HEK293T (cell line): Measurements from ENCODE around the gene TSFM.

ENCODE experiments used
- CTCF ChIA-PET: fragments of 350-600 bp; formaldehyde crosslinking; extraction: SDS; loops from one replicate; lab custom pipeline; 2021; ENCODE audit warnings: antibody characterized with exemption, inconsistent platforms; lab: Yijun Ruan, JAX
- POLR2A ChIA-PET: fragments of 350-600 bp; formaldehyde crosslinking; extraction: SDS; loops from one replicate; lab custom pipeline; 2020; ENCODE audit warnings: antibody characterized with exemption, inconsistent platforms; lab: Yijun Ruan, JAX
- DNase-seq: peaks from one replicate; pipeline ENCODE4 v3.0.0; 2012; ENCODE audit warnings: mixed read lengths; ENCODE audit errors: extremely low spot score
- ARNT ChIP-seq: fragments of 450-650 bp; IDR thresholded peaks from 2 replicates; pipeline ENCODE4 v1.6.1; 2017; ENCODE audit warnings: mild to moderate bottlenecking
- BHLHE40 ChIP-seq: fragments of 450-650 bp; IDR thresholded peaks from 2 replicates; pipeline ENCODE4 v1.6.1; 2016; ENCODE audit warnings: mild to moderate bottlenecking, moderate library complexity, borderline replicate concordance
- CTBP1 ChIP-seq: fragments of 450-650 bp; IDR thresholded peaks from 2 replicates; pipeline ENCODE4 v1.6.1; 2016; ENCODE audit warnings: borderline replicate concordance
- ELF4 ChIP-seq: fragments of 450-650 bp; IDR thresholded peaks from 2 replicates; pipeline ENCODE4 v1.6.1; 2017; ENCODE audit warnings: antibody characterized with exemption
- FOXA1 ChIP-seq: fragments of 450-650 bp; IDR thresholded peaks from 2 replicates; pipeline ENCODE4 v1.6.1; 2016; ENCODE audit warnings: mild to moderate bottlenecking
- FOXK2 ChIP-seq: fragments of 450-650 bp; IDR thresholded peaks from 2 replicates; pipeline ENCODE4 v1.6.1; 2016; ENCODE audit warnings: mild to moderate bottlenecking
- FOXM1 ChIP-seq: fragments of 450-650 bp; IDR thresholded peaks from 2 replicates; pipeline ENCODE4 v1.6.1; 2017; ENCODE audit warnings: mild to moderate bottlenecking, borderline replicate concordance
- HDGF ChIP-seq: fragments of 450-650 bp; IDR thresholded peaks from 2 replicates; pipeline ENCODE4 v1.6.1; 2017; ENCODE audit warnings: antibody characterized with exemption, borderline replicate concordance
- L3MBTL2 ChIP-seq: fragments of 450-650 bp; conservative IDR thresholded peaks from 2 replicates; pipeline ENCODE4 v1.6.1; 2016; ENCODE audit warnings: mild to moderate bottlenecking
- LEF1 ChIP-seq: fragments of 450-650 bp; IDR thresholded peaks from 2 replicates; pipeline ENCODE4 v1.6.1; 2017; ENCODE audit warnings: mild to moderate bottlenecking, borderline replicate concordance
- NFRKB ChIP-seq: fragments of 450-650 bp; IDR thresholded peaks from 2 replicates; pipeline ENCODE4 v1.6.1; 2016; ENCODE audit warnings: mild to moderate bottlenecking, moderate library complexity
- PKNOX1 ChIP-seq: fragments of 450-650 bp; IDR thresholded peaks from 2 replicates; pipeline ENCODE4 v1.6.1; 2016
- SP1 ChIP-seq: fragments of 450-650 bp; IDR thresholded peaks from 2 replicates; pipeline ENCODE4 v1.6.1; 2017
- SUZ12 ChIP-seq: fragments of 450-650 bp; IDR thresholded peaks from 2 replicates; pipeline ENCODE4 v1.6.1; 2016; ENCODE audit warnings: mild to moderate bottlenecking
- TARDBP ChIP-seq: fragments of 450-650 bp; IDR thresholded peaks from 2 replicates; pipeline ENCODE4 v1.6.1; 2016
- ZNF384 ChIP-seq: fragments of 450-650 bp; IDR thresholded peaks from 2 replicates; pipeline ENCODE4 v1.6.1; 2016

TSFM gene

DNA sequence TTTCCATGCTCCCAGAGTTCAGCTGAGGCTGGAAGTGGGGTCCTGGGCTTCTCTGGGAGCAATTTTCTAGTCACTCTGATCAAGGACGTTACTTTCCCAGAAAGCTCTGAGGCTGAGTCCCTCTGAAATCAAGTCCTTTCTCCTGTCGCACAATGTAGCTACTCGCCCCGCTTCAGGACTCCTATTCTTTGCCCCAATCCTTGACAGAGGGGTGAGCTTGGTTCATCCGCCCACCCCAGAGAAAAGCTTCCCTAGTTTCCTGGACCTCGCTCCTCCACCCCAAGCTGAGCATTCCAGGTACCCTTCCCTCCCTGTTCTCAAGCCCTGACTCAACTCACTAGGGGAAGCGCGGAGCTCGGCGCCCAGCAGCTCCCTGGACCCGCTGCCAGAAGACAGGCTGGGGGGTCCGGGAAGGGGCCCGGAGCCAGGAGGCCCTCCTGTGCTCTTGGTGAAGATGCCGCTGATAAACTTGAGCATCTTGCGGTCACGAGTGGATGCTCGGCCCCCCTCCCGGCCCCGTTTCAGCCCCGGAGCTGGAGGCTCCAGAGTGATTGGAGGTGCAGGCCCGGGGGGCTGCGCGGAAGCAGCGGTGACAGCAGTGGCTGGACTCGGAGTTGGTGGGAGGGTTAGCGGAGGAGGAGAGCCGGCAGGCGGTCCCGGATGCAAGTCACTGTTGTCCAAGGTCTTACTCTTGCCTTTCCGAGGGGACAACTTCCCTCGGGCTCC, 45.7 kb upstream of the TSFM start:
- POLR2A ChIA-PET: interaction anchor here (0.5 to 6.9 kb wide), 7 partner anchors 8 to 653 kb away, joined by 3 to 42 read pairs (median 4); partner anchors contain the start of genes CDK4, EEF1AKMT3, METTL1 and OS9
- CTCF ChIA-PET: interaction anchor here (0.7 to 3.6 kb wide), 5 partner anchors 11 to 162 kb away, joined by 3 to 25 read pairs (median 4); no protein-coding TSS in a partner anchor
- TF ChIP-seq BHLHE40 (no peak), SUZ12 (no peak), CTBP1 (no peak), LEF1 (no peak), L3MBTL2 (no peak), NFRKB (no peak), ARNT (no peak), ELF4 (no peak), ZNF384 (no peak), FOXM1 (no peak), FOXA1 (no peak), PKNOX1 (no peak), HDGF (no peak), SP1 (no peak), FOXK2 (no peak), TARDBP (no peak)
- no peak for DNase-seq

- ChIA-PET CTCF (interaction anchor here (0.7 to 3.6 kb wide), 2 partner anchors 12 to 139 kb away, joined by 4 to 25 read pairs; no protein-coding TSS in a partner anchor), POLR2A (interaction anchor here (0.5 to 6.9 kb wide), 6 partner anchors 7 to 654 kb away, joined by 3 to 42 read pairs (median 4); partner anchors contain the start of genes CDK4, EEF1AKMT3, METTL1 and OS9)
- DNase-seq: no peak
- no peak for TF ChIP-seq ELF4
- TF ChIP-seq FOXK2: no peak
- TF ChIP-seq PKNOX1: no peak
- no peak for TF ChIP-seq CTBP1
These were observed 44.8 kb upstream of the TSFM start for GRCh38 chr12:57737467-57738460.

DNA sequence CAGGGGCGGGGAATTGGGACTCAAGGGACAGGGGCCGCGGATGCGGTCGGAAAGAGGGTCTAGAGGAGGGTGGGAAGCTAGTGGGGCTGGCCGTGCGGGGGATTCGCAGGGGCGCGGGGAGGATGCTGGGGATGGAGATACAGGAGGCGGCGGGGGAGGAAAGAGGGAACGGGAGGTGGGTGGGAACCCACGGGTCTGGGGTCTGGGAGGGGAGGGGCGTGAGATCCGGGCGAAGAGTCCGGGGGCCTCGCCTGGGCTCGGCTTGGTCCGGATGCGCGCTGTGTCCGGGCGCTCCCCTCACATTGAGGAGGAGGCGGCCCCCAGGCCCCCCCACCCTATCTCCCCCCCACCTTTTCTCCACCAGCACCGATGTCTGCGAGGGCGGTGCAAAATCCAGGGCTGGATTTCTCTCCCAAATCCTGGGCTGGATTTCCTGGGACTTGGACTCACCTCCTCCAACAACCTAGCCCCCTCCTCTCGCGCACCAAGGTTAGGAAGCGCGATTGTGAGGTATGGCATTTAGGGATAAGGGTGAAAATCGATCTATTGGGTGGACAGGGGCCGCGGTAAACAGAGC, 43.8 kb upstream of the TSFM start, which contains the start of gene AGAP2:
Gene AGAP2 (minus strand): TSS at position 82 of the 577 bp plus-strand sequence. CDS start 496 bp downstream, outside the sequence.
- no peak for TF ChIP-seq ARNT
- peak; percentile 70 for DNase-seq
- ChIA-PET POLR2A (interaction anchor here (0.7 kb wide), 1 partner anchor 13 kb away, joined by 3 read pairs; no protein-coding TSS in a partner anchor), CTCF (no interaction called here)

DNA sequence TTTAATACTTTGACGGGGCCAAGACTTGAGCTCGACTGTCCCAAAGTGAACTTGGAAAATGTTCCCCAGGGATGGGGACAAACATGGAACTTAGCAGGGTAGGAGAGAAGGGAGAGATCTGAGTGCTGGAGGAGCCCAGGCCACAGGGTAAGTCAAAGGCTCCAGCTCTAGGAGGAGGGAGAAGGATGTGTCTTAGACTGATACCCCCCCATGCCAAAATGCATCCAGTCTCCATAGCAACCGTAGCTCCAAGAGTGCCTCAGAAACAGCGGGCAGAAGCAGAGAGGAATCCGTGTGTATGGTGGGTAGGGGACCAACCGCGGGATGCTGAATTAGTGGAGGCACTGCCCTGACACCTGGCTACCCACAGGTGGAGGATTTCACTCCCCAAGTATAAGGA, 43.2 kb upstream of the TSFM start:
- TF ChIP-seq NFRKB: no peak
- no peak for TF ChIP-seq FOXM1
- TF ChIP-seq PKNOX1: no peak
- TF ChIP-seq SUZ12: no peak
- no peak for TF ChIP-seq ARNT
- TF ChIP-seq LEF1: no peak
- no peak for TF ChIP-seq FOXK2
- TF ChIP-seq TARDBP: no peak
- TF ChIP-seq BHLHE40: no peak
- no peak for TF ChIP-seq ELF4
- ChIA-PET CTCF (no interaction called here), POLR2A (interaction anchor here (0.7 kb wide), 1 partner anchor 13 kb away, joined by 3 read pairs; no protein-coding TSS in a partner anchor)
- no peak for DNase-seq

DNA sequence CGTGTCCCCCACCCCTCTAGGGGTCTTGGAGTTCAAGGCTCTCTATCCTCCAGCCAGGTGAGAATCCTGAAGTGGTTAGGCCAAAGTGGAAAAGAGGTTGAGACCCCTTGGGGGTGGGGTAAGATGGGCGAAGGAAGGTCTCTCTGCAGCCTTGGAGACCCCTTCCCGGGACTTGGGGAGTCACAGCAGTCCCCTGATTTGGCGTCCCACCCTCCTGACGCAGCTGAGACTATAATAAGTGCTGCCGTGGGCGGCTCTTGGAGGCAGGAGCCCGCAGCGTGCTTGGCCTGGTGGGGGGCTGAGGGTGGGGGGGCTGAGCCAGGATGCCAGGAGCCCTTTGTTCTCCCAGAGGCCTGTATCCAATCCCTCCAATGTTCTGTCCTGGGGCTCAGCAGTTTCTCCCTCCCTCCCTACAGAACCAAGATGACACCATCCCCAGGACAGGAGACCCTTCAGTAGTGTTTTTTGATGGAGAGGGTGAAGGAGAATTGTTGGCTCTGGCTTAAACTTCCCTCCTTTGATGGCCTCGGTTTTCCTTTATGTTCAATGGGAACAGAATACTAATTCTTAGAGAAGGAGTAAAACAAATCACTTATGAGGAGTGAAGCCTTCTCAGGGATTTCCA, 42.6 kb upstream of the TSFM start:
- no peak for TF ChIP-seq NFRKB
- TF ChIP-seq TARDBP: no peak
- no peak for TF ChIP-seq FOXM1
- no peak for TF ChIP-seq BHLHE40
- no peak for TF ChIP-seq ZNF384
- TF ChIP-seq ARNT: no peak
- no peak for TF ChIP-seq SUZ12
- no peak for TF ChIP-seq HDGF
- TF ChIP-seq SP1: no peak
- no peak for TF ChIP-seq PKNOX1
- TF ChIP-seq CTBP1: no peak
- TF ChIP-seq L3MBTL2: no peak
- no peak for DNase-seq
- POLR2A ChIA-PET: interaction anchor here (1.3 kb wide), 1 partner anchor 14 kb away, joined by 7 read pairs; no protein-coding TSS in a partner anchor
- CTCF ChIA-PET: no interaction called here
